RPMI7951 (cell line): ENCODE measurements around the gene ZNRF3. TPM values are rescaled to one million over a fixed set of nuclear protein-coding genes. Genes with fewer than 3 reads are reported as not detected.

Source experiments
- DNase-seq: peaks from one replicate; pipeline ENCODE4 v3.0.0-alpha.2; 2012; ENCODE audit warnings: low read depth
- total RNA-seq: library from RNA; depleted of rRNA; stranded (reverse); fragments of >200 nt; shearing (Covaris generic); gene quantifications from 2 replicates; pipeline ENCODE4 v1.2.3, GENCODE V29; 2014; rRNA removed

ZNRF3 gene
- total RNA-seq, 1 experiment from 2014 or later: 2.3 TPM

GRCh38 chr22:29088809-29089208 lies 205.4 kb downstream of the ZNRF3 start:
- DNase-seq: no peak

- no peak for DNase-seq
Observed at GRCh38 chr22:29089507-29089906, 206.1 kb downstream of the ZNRF3 start.

- no peak for DNase-seq
Observed at GRCh38 chr22:29090039-29090438, 206.7 kb downstream of the ZNRF3 start.

- no peak for DNase-seq
Observed at GRCh38 chr22:29092243-29092642, 208.9 kb downstream of the ZNRF3 start.

GRCh38 chr22:29093030-29093429 lies 209.7 kb downstream of the ZNRF3 start:
- no peak for DNase-seq

- peak; percentile 89 for DNase-seq
Observed at GRCh38 chr22:29093501-29094300, 210.3 kb downstream of the ZNRF3 start.

- DNase-seq: no peak
Observed at GRCh38 chr22:29095459-29095858, 212.1 kb downstream of the ZNRF3 start.

GRCh38 chr22:29096736-29097669 lies 213.6 kb downstream of the ZNRF3 start:
- no peak for DNase-seq

- DNase-seq: no peak
Observed at GRCh38 chr22:29098296-29098695, 214.9 kb downstream of the ZNRF3 start.

GRCh38 chr22:29102300-29102699 lies 218.9 kb downstream of the ZNRF3 start:
- DNase-seq: no peak

GRCh38 chr22:29103121-29103520 lies 219.7 kb downstream of the ZNRF3 start:
- no peak for DNase-seq

GRCh38 chr22:29105468-29105867 lies 222.1 kb downstream of the ZNRF3 start:
- no peak for DNase-seq

- DNase-seq: no peak
Observed at GRCh38 chr22:29106839-29107238, 223.5 kb downstream of the ZNRF3 start.

Other genes starting within 250 kb of the ZNRF3 start
- gene TTC28, start 203.7 kb upstream of the ZNRF3 start, total RNA-seq: 0.96 and 1.2 TPM in 2 replicates
- 23.7 and 28.9 TPM in 2 replicates for gene CHEK2, start 141.8 kb upstream of the ZNRF3 start, total RNA-seq
- gene HSCB, start 141.5 kb upstream of the ZNRF3 start, total RNA-seq: 17.1 and 23.5 TPM in 2 replicates
- 19.2 TPM in 2 replicates for gene CCDC117, start 110.9 kb upstream of the ZNRF3 start, total RNA-seq
- 141 and 156 TPM in 2 replicates for gene XBP1, start 83.0 kb upstream of the ZNRF3 start, total RNA-seq
- not detected in 2 replicates for gene C22orf31, start 178.3 kb downstream of the ZNRF3 start, total RNA-seq
- gene KREMEN1, start 189.5 kb downstream of the ZNRF3 start, total RNA-seq: 6.1 and 6.2 TPM in 2 replicates